Uterus (tissue), 4 donors: ENCODE results near the gene ASB5. TPM values are rescaled to one million over a fixed set of nuclear protein-coding genes. Genes with fewer than 3 reads are reported as not detected.

Experiments
- DNase-seq, 2 donors: peaks; one replicate each; pipeline ENCODE4 v3.0.0-alpha.2; 2019 to 2020
- H3K27ac ChIP-seq, 2 donors: fragments of 200-600 bp; sonication (generic); 1 replicate in 1 of 2; 2 replicates in 1 of 2; pipeline ENCODE4 v1.5.1; 2016 to 2018
- H3K27me3 ChIP-seq, 2 donors: fragments of 200-600 bp; sonication (generic); one replicate each; pipeline ENCODE4 v1.5.1; 2018 to 2019; ENCODE audit warnings: control low read depth in 1 of 2
- H3K36me3 ChIP-seq, 2 donors: fragments of 200-600 bp; sonication (generic); one replicate each; pipeline ENCODE4 v1.5.1; 2019; ENCODE audit warnings: control low read depth in 1 of 2
- H3K4me1 ChIP-seq, 2 donors: fragments of 200-600 bp; sonication (generic); one replicate each; pipeline ENCODE4 v1.5.1; 2018 to 2019; ENCODE audit warnings: control low read depth in 1 of 2
- H3K4me3 ChIP-seq, 2 donors: fragments of 200-600 bp; sonication (generic); 1 replicate in 1 of 2; 2 replicates in 1 of 2; pipeline ENCODE4 v1.5.1; 2018 to 2019; ENCODE audit warnings: mild to moderate bottlenecking in 1 of 2
- H3K9me3 ChIP-seq, 2 donors: fragments of 200-600 bp; sonication (generic); one replicate each; pipeline ENCODE4 v1.5.1; 2019; ENCODE audit warnings: control low read depth in 1 of 2
- POLR2A ChIP-seq, 2 donors: fragments of 450-650 bp; IDR thresholded peaks; one replicate each; pipeline ENCODE4 v1.6.1; 2016; ENCODE audit warnings: antibody characterized with exemption in 2 of 2, mild to moderate bottlenecking in 1 of 2, moderate library complexity in 1 of 2
- intact Hi-C: fragments of 100-400 bp; cut with DNase I; formaldehyde crosslinking; loops from one replicate; pipeline ENCODE4 v1.15.1; 2023; ENCODE audit warnings: low total_unique reads
- total RNA-seq, 4 donors: library from RNA; depleted of rRNA in 3 of 4; stranded (reverse); fragments of >200 nt in 3 of 4; gene quantifications; one replicate each; pipeline versions ENCODE4 v1.1.0 to v1.2.4, GENCODE V29; 2014 to 2023
- TF ChIP-seq, protein P1 (sequence below), 4 experiments: fragments of 200-600 bp in 2 of 4; fragments of 450-650 bp in 2 of 4; sonication (generic) in 2 of 4; IDR thresholded peaks; one replicate each; pipeline ENCODE4 v1.5.1; 2016 to 2019; ENCODE audit warnings: antibody characterized with exemption in 4 of 4, mild to moderate bottlenecking in 2 of 4, moderate library complexity in 1 of 4
- donor health status: DM: yes; HTN: yes; CAD: no.

ASB5 gene
- total RNA-seq, 4 donors from 2014 or later: 0.28 to 0.37 TPM; not detected in 2

DNA sequence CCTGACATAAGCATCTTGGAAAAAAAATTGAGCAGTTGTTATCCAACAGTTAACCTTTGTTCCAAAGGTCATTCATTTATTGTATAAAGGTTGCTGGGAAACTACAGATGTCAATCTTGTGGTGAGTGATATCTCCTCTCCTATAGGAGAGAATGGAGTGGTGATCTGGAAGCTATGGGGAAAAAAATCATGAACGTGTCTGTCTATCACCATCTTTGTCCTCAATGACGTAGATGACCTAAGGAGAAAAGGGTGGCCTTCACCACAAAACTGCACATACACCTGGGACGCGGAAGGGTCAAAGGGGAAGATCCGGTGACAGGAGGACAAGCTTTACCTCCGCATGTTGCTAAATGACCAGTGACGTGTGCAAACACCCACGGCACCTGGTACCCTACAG lies 27.3 kb downstream of the ASB5 start:
- Histone ChIP-seq H3K36me3 (no peaks in the 10 kb centered on the region), H3K27me3 (no peaks in the 10 kb centered on the region), H3K4me1 (no peaks in the 10 kb centered on the region), H3K9me3 (no peaks in the 10 kb centered on the region), H3K27ac (no peak overlapping the region), H3K4me3 (no peak overlapping the region)
- TF ChIP-seq POLR2A (IDR thresholded peaks at IDR 0.05): no peak
- TF ChIP-seq, protein P1, sequence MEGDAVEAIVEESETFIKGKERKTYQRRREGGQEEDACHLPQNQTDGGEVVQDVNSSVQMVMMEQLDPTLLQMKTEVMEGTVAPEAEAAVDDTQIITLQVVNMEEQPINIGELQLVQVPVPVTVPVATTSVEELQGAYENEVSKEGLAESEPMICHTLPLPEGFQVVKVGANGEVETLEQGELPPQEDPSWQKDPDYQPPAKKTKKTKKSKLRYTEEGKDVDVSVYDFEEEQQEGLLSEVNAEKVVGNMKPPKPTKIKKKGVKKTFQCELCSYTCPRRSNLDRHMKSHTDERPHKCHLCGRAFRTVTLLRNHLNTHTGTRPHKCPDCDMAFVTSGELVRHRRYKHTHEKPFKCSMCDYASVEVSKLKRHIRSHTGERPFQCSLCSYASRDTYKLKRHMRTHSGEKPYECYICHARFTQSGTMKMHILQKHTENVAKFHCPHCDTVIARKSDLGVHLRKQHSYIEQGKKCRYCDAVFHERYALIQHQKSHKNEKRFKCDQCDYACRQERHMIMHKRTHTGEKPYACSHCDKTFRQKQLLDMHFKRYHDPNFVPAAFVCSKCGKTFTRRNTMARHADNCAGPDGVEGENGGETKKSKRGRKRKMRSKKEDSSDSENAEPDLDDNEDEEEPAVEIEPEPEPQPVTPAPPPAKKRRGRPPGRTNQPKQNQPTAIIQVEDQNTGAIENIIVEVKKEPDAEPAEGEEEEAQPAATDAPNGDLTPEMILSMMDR (IDR thresholded peaks at IDR 0.05): no peak
- DNase-seq: no peak
- intact Hi-C loops: no loop called here

DNA sequence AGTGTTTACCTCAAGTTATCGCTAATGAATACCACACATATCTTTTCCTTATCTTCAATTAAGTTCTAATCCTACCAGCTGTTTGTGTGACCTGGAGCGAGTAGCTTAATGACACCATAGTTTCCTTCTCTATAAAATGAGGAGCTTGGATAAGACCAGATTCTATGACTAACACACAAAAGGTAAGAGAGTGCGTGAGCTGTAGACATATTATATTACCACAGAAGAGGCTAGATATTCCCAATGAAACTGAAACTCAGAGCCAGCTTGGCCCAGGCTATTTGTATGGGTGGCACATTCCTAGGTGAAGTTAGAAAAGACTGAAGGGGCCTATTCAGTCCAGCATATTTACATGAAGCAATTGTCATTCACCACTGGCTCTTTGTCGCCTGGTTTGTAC lies 30.2 kb downstream of the ASB5 start:
- no peaks in the 10 kb centered on the region for H3K4me1 ChIP-seq
- no peaks in the 10 kb centered on the region for H3K9me3 ChIP-seq
- no peak overlapping the region for H3K4me3 ChIP-seq
- peak overlapping the region; percentile 19 to 59 for H3K27ac ChIP-seq
- intact Hi-C loops: no loop called here
- H3K27me3 ChIP-seq: no peaks in the 10 kb centered on the region
- H3K36me3 ChIP-seq: no peaks in the 10 kb centered on the region
- no peak for DNase-seq
- TF ChIP-seq POLR2A (IDR thresholded peaks at IDR 0.05): no peak
- TF ChIP-seq, protein P1 (IDR thresholded peaks at IDR 0.05): no peak

DNA sequence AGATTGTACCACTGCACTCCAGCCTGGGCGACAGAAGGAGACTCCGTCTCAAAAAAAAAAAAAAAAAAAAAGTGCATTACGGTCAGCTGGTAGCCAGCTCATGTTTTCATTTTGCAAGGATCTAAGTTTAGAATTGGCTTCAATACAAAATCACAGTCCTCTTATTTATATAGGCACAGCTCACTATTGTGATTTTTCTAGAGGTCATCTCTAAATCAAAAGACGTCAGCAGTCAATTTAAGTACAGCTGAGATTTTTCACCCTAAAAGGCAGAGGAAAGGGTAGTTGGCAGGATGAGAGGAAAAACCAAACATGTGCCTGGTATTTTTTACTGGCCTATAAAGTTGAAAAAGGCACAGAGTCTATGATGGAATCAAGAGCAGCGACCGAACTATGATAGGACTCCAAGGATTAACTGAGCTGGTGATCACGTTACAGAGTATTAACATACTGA lies 30.8 kb downstream of the ASB5 start:
- no peaks in the 10 kb centered on the region for H3K9me3 ChIP-seq
- intact Hi-C loops: no loop called here
- H3K27me3 ChIP-seq: no peaks in the 10 kb centered on the region
- peak overlapping the region; percentile 28 to 59 for H3K27ac ChIP-seq
- no peaks in the 10 kb centered on the region for H3K36me3 ChIP-seq
- no peaks in the 10 kb centered on the region for H3K4me1 ChIP-seq
- no peak overlapping the region for H3K4me3 ChIP-seq
- TF ChIP-seq POLR2A (IDR thresholded peaks at IDR 0.05): no peak
- TF ChIP-seq, protein P1 (IDR thresholded peaks at IDR 0.05): no peak
- no peak for DNase-seq

DNA sequence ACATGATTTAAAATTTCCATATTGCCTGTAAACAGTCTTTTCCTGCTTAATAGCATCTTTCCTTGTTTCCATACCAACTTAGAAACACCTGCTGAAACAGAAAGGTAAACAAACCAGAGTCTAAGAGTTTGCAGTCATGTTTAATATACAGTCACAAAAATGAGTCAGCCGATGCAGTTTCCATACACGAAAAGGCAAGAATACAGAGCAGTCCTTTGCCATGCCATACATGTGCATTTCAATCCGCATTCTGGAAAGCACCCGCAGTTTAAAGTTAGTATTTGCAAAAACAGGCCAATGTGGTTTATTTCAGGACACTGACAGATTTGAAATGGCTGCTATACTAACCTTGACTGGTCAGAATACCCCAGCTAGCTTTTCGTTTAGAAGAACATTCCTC lies 32.1 kb downstream of the ASB5 start:
- TF ChIP-seq, protein P1 (IDR thresholded peaks at IDR 0.05): no peak
- TF ChIP-seq POLR2A (IDR thresholded peaks at IDR 0.05): no peak
- Histone ChIP-seq H3K36me3 (no peaks in the 10 kb centered on the region), H3K27ac (no peak overlapping the region), H3K27me3 (no peaks in the 10 kb centered on the region), H3K4me1 (no peaks in the 10 kb centered on the region), H3K9me3 (no peaks in the 10 kb centered on the region), H3K4me3 (no peak overlapping the region)
- DNase-seq: no peak
- intact Hi-C loops: no loop called here

DNA sequence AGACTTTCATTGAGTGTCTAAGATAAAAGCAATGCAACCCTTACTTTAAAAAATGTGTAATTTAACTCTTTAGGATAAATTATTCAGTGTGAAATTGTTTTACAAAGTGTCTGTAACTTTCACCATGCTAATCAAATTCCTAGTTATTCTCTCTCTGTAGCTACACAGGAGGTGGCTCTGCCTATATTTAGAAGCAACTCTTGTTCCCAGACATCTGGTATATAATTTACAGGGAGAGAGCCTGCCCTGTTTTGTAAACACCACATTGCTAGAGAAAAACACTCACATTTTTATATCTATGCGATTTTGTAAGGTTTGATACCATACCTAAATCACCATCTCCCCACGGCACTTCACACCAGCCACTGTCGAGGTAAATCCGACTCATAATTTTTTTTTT lies 38.2 kb downstream of the ASB5 start:
- Histone ChIP-seq H3K4me1 (no peaks in the 10 kb centered on the region), H3K27ac (no peak overlapping the region), H3K36me3 (no peaks in the 10 kb centered on the region), H3K27me3 (no peaks in the 10 kb centered on the region), H3K9me3 (no peaks in the 10 kb centered on the region), H3K4me3 (no peak overlapping the region)
- intact Hi-C loops: no loop called here
- TF ChIP-seq, protein P1 (IDR thresholded peaks at IDR 0.05): no peak
- no peak for TF ChIP-seq POLR2A (IDR thresholded peaks at IDR 0.05)
- DNase-seq: no peak
